ENCODE measurements around the gene KRT4.
A peak's percentile ranks its signal among the peaks of the same experiment; 100 is the strongest.

The KRT4 gene

GRCh38 chr12:52826611-52827498, 12.9 kb upstream of the KRT4 start:
- Histone ChIP-seq H3K4me3 (ENCODE audit: low read length) (no peak overlapping the region), H2BK120ac (ENCODE audit: low read depth, low read length) (no peak overlapping the region)
- WGBS (ENCODE audit: extremely low coverage, insufficient coverage, low lambda C conversion rate) = no CpG with 5 or more reads among the region's 11 CpGs

GRCh38 chr12:52825961-52826360, 12.0 kb upstream of the KRT4 start:
- Histone ChIP-seq H3K9ac (ENCODE audit: low read length) (no peak overlapping the region), H3K4me1 (ENCODE audit: control insufficient read depth, low read depth, low read length) (no peaks in the 10 kb centered on the region), H3K79me1 (ENCODE audit: low read length) (no peaks in the 10 kb centered on the region), H3K4me3 (ENCODE audit: low read length) (no peak overlapping the region), H2AK5ac (ENCODE audit: low read length) (no peak overlapping the region), H2BK15ac (replicated peaks; ENCODE audit: low read depth) (no peak overlapping the region), H3K4ac (ENCODE audit: low read depth, low read length) (no peak overlapping the region), H2BK120ac (ENCODE audit: low read depth, low read length) (no peak overlapping the region), H3K27me3 (ENCODE audit: insufficient read depth, low read length, poor library complexity) (no peaks in the 10 kb centered on the region), H4K5ac (ENCODE audit: low read length) (no peak overlapping the region), H2BK5ac (ENCODE audit: low read length) (no peak overlapping the region), H3K27ac (ENCODE audit: low read depth, low read length) (no peak overlapping the region), H3K23ac (ENCODE audit: low read length) (no peak overlapping the region), H3K18ac (ENCODE audit: low read length) (no peak overlapping the region), H3K4me2 (ENCODE audit: low read length) (no peak overlapping the region), H3K79me2 (ENCODE audit: control insufficient read depth, insufficient read depth, low read length) (no peaks in the 10 kb centered on the region), H4K8ac (ENCODE audit: low read depth, low read length) (no peak overlapping the region), H3K36me3 (ENCODE audit: control insufficient read depth, insufficient read depth, low read length) (no peaks in the 10 kb centered on the region), H3K56ac (ENCODE audit: low read length) (no peak overlapping the region)
- DNase-seq = no peak
- no CpG with 5 or more reads among the region's 4 CpGs for WGBS (ENCODE audit: extremely low coverage, insufficient coverage, low lambda C conversion rate)

More at GRCh38 chr12:52826611-52827498, 12.9 kb upstream of the KRT4 start:
- H3K4me1 ChIP-seq (ENCODE audit: control insufficient read depth, low read depth, low read length) = no peaks in the 10 kb centered on the region
- H3K4ac ChIP-seq (ENCODE audit: low read depth, low read length) = no peak overlapping the region
- H4K5ac ChIP-seq (ENCODE audit: low read length) = no peak overlapping the region
- H2AK5ac ChIP-seq (ENCODE audit: low read length) = no peak overlapping the region
- no peak overlapping the region for H2BK5ac ChIP-seq (ENCODE audit: low read length)
- H3K4me2 ChIP-seq (ENCODE audit: low read length) = no peak overlapping the region
- no peak overlapping the region for H3K23ac ChIP-seq (ENCODE audit: low read length)
- no peak overlapping the region for H2BK15ac ChIP-seq (replicated peaks; ENCODE audit: low read depth)
- no peaks in the 10 kb centered on the region for H3K79me1 ChIP-seq (ENCODE audit: low read length)
- H3K79me2 ChIP-seq (ENCODE audit: control insufficient read depth, insufficient read depth, low read length) = no peaks in the 10 kb centered on the region
- H3K56ac ChIP-seq (ENCODE audit: low read length) = no peak overlapping the region
- DNase-seq = peak; percentile 76
- H3K36me3 ChIP-seq (ENCODE audit: control insufficient read depth, insufficient read depth, low read length) = no peaks in the 10 kb centered on the region
- H3K9ac ChIP-seq (ENCODE audit: low read length) = no peak overlapping the region
- no peak overlapping the region for H3K18ac ChIP-seq (ENCODE audit: low read length)
- no peaks in the 10 kb centered on the region for H3K27me3 ChIP-seq (ENCODE audit: insufficient read depth, low read length, poor library complexity)
- no peak overlapping the region for H3K27ac ChIP-seq (ENCODE audit: low read depth, low read length)
- H4K8ac ChIP-seq (ENCODE audit: low read depth, low read length) = no peak overlapping the region

GRCh38 chr12:52824741-52825410, 11.0 kb upstream of the KRT4 start:
- Histone ChIP-seq H3K56ac (ENCODE audit: low read length) (no peak overlapping the region), H3K27me3 (ENCODE audit: insufficient read depth, low read length, poor library complexity) (no peaks in the 10 kb centered on the region), H3K4me3 (ENCODE audit: low read length) (no peak overlapping the region), H4K5ac (ENCODE audit: low read length) (no peak overlapping the region), H3K27ac (ENCODE audit: low read depth, low read length) (no peak overlapping the region), H3K18ac (ENCODE audit: low read length) (no peak overlapping the region), H2BK5ac (ENCODE audit: low read length) (no peak overlapping the region), H3K36me3 (ENCODE audit: control insufficient read depth, insufficient read depth, low read length) (no peaks in the 10 kb centered on the region), H3K79me1 (ENCODE audit: low read length) (no peaks in the 10 kb centered on the region), H4K8ac (ENCODE audit: low read depth, low read length) (no peak overlapping the region), H3K23ac (ENCODE audit: low read length) (no peak overlapping the region), H2BK15ac (replicated peaks; ENCODE audit: low read depth) (no peak overlapping the region), H2AK5ac (ENCODE audit: low read length) (no peak overlapping the region), H2BK120ac (ENCODE audit: low read depth, low read length) (no peak overlapping the region), H3K79me2 (ENCODE audit: control insufficient read depth, insufficient read depth, low read length) (no peaks in the 10 kb centered on the region), H3K4me1 (ENCODE audit: control insufficient read depth, low read depth, low read length) (no peaks in the 10 kb centered on the region), H3K4ac (ENCODE audit: low read depth, low read length) (no peak overlapping the region), H3K9ac (ENCODE audit: low read length) (no peak overlapping the region), H3K4me2 (ENCODE audit: low read length) (no peak overlapping the region)
- WGBS (ENCODE audit: extremely low coverage, insufficient coverage, low lambda C conversion rate) = no CpG with 5 or more reads among the region's 5 CpGs
- no peak for DNase-seq

- no peak overlapping the region for H3K23ac ChIP-seq (ENCODE audit: low read length)
- H2BK5ac ChIP-seq (ENCODE audit: low read length) = no peak overlapping the region
- no peak overlapping the region for H2AK5ac ChIP-seq (ENCODE audit: low read length)
- no peak overlapping the region for H3K56ac ChIP-seq (ENCODE audit: low read length)
- no peak overlapping the region for H3K27ac ChIP-seq (ENCODE audit: low read depth, low read length)
- H3K4me3 ChIP-seq (ENCODE audit: low read length) = no peak overlapping the region
- H4K8ac ChIP-seq (ENCODE audit: low read depth, low read length) = no peak overlapping the region
- H2BK15ac ChIP-seq (replicated peaks; ENCODE audit: low read depth) = no peak overlapping the region
- no peak for DNase-seq
- no peaks in the 10 kb centered on the region for H3K4me1 ChIP-seq (ENCODE audit: control insufficient read depth, low read depth, low read length)
- H3K27me3 ChIP-seq (ENCODE audit: insufficient read depth, low read length, poor library complexity) = no peaks in the 10 kb centered on the region
- no peak overlapping the region for H3K4me2 ChIP-seq (ENCODE audit: low read length)
- H3K18ac ChIP-seq (ENCODE audit: low read length) = no peak overlapping the region
- H4K5ac ChIP-seq (ENCODE audit: low read length) = no peak overlapping the region
- no peak overlapping the region for H3K9ac ChIP-seq (ENCODE audit: low read length)
- H3K79me2 ChIP-seq (ENCODE audit: control insufficient read depth, insufficient read depth, low read length) = no peaks in the 10 kb centered on the region
- H3K36me3 ChIP-seq (ENCODE audit: control insufficient read depth, insufficient read depth, low read length) = no peaks in the 10 kb centered on the region
- no peaks in the 10 kb centered on the region for H3K79me1 ChIP-seq (ENCODE audit: low read length)
- no CpG with 5 or more reads among the region's 15 CpGs for WGBS (ENCODE audit: extremely low coverage, insufficient coverage, low lambda C conversion rate)
- no peak overlapping the region for H3K4ac ChIP-seq (ENCODE audit: low read depth, low read length)
- H2BK120ac ChIP-seq (ENCODE audit: low read depth, low read length) = no peak overlapping the region
These were observed 10.0 kb upstream of the KRT4 start for GRCh38 chr12:52823761-52824450.

GRCh38 chr12:52822771-52823510, 9.0 kb upstream of the KRT4 start:
- no peaks in the 10 kb centered on the region for H3K79me2 ChIP-seq (ENCODE audit: control insufficient read depth, insufficient read depth, low read length)
- H3K27me3 ChIP-seq (ENCODE audit: insufficient read depth, low read length, poor library complexity) = no peaks in the 10 kb centered on the region
- no peaks in the 10 kb centered on the region for H3K79me1 ChIP-seq (ENCODE audit: low read length)
- H3K56ac ChIP-seq (ENCODE audit: low read length) = no peak overlapping the region
- no peak overlapping the region for H2BK5ac ChIP-seq (ENCODE audit: low read length)
- no peak overlapping the region for H3K4me2 ChIP-seq (ENCODE audit: low read length)
- no CpG with 5 or more reads among the region's 16 CpGs for WGBS (ENCODE audit: extremely low coverage, insufficient coverage, low lambda C conversion rate)
- no peak overlapping the region for H3K27ac ChIP-seq (ENCODE audit: low read depth, low read length)
- no peak overlapping the region for H4K5ac ChIP-seq (ENCODE audit: low read length)
- H3K9ac ChIP-seq (ENCODE audit: low read length) = no peak overlapping the region
- no peak for DNase-seq
- H3K4me3 ChIP-seq (ENCODE audit: low read length) = no peak overlapping the region
- H3K18ac ChIP-seq (ENCODE audit: low read length) = no peak overlapping the region
- H3K36me3 ChIP-seq (ENCODE audit: control insufficient read depth, insufficient read depth, low read length) = no peaks in the 10 kb centered on the region
- no peak overlapping the region for H2BK120ac ChIP-seq (ENCODE audit: low read depth, low read length)
- no peak overlapping the region for H3K4ac ChIP-seq (ENCODE audit: low read depth, low read length)
- no peaks in the 10 kb centered on the region for H3K4me1 ChIP-seq (ENCODE audit: control insufficient read depth, low read depth, low read length)
- no peak overlapping the region for H2AK5ac ChIP-seq (ENCODE audit: low read length)
- H4K8ac ChIP-seq (ENCODE audit: low read depth, low read length) = no peak overlapping the region
- H3K23ac ChIP-seq (ENCODE audit: low read length) = no peak overlapping the region
- no peak overlapping the region for H2BK15ac ChIP-seq (replicated peaks; ENCODE audit: low read depth)
